GM12878 (cell line): ENCODE data around the gene C4orf51.
A peak's percentile ranks its signal among the peaks of the same experiment; 100 is the strongest.

ENCODE experiments used
- CHD2 ChIP-seq: IDR thresholded peaks from 2 replicates; pipeline ENCODE4 v1.6.1; 2011; ENCODE audit warnings: low read depth, low read length, improper control_type of control experiment, borderline replicate concordance
- FOXM1 ChIP-seq: IDR thresholded peaks from 2 replicates; pipeline ENCODE4 v1.6.1; 2012; ENCODE audit warnings: low read depth, mild to moderate bottlenecking, inconsistent platforms, low read length, moderate library complexity
- RCOR1 ChIP-seq: conservative IDR thresholded peaks from 2 replicates; pipeline ENCODE4 v1.6.1; 2012; ENCODE audit warnings: low read depth, low read length, improper control_type of control experiment
- TAF1 ChIP-seq: IDR thresholded peaks from 2 replicates; pipeline ENCODE4 v1.6.1; 2011; ENCODE audit warnings: mild to moderate bottlenecking, low read depth, low read length, borderline replicate concordance

GRCh38 chr4:145732895-145733880 lies 53.2 kb downstream of the C4orf51 start:
- peak; percentile 41; the same call in 1 of the 2 replicates for TF ChIP-seq TAF1
- peak; percentile 57; the same call in 1 of the 2 replicates for TF ChIP-seq CHD2
- TF ChIP-seq RCOR1 = no peak
- TF ChIP-seq FOXM1 = no peak
